Measurements from ENCODE around the gene PTPN13. TPM values are rescaled to one million over a fixed set of nuclear protein-coding genes. Genes with fewer than 3 reads are reported as not detected.
A peak's percentile ranks its signal among the peaks of the same experiment; 100 is the strongest.

The PTPN13 gene, protein sequence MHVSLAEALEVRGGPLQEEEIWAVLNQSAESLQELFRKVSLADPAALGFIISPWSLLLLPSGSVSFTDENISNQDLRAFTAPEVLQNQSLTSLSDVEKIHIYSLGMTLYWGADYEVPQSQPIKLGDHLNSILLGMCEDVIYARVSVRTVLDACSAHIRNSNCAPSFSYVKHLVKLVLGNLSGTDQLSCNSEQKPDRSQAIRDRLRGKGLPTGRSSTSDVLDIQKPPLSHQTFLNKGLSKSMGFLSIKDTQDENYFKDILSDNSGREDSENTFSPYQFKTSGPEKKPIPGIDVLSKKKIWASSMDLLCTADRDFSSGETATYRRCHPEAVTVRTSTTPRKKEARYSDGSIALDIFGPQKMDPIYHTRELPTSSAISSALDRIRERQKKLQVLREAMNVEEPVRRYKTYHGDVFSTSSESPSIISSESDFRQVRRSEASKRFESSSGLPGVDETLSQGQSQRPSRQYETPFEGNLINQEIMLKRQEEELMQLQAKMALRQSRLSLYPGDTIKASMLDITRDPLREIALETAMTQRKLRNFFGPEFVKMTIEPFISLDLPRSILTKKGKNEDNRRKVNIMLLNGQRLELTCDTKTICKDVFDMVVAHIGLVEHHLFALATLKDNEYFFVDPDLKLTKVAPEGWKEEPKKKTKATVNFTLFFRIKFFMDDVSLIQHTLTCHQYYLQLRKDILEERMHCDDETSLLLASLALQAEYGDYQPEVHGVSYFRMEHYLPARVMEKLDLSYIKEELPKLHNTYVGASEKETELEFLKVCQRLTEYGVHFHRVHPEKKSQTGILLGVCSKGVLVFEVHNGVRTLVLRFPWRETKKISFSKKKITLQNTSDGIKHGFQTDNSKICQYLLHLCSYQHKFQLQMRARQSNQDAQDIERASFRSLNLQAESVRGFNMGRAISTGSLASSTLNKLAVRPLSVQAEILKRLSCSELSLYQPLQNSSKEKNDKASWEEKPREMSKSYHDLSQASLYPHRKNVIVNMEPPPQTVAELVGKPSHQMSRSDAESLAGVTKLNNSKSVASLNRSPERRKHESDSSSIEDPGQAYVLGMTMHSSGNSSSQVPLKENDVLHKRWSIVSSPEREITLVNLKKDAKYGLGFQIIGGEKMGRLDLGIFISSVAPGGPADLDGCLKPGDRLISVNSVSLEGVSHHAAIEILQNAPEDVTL (N-terminal part only)
- total RNA-seq = 69.9 TPM
- long read RNA-seq, full-length matches to known transcripts = 2 of 32 reads
- long read RNA-seq, partial matches to known transcripts = 22 of 32 reads
- long read RNA-seq, other reads (novel, unspliced or antisense) = 8 of 32 reads

DNA sequence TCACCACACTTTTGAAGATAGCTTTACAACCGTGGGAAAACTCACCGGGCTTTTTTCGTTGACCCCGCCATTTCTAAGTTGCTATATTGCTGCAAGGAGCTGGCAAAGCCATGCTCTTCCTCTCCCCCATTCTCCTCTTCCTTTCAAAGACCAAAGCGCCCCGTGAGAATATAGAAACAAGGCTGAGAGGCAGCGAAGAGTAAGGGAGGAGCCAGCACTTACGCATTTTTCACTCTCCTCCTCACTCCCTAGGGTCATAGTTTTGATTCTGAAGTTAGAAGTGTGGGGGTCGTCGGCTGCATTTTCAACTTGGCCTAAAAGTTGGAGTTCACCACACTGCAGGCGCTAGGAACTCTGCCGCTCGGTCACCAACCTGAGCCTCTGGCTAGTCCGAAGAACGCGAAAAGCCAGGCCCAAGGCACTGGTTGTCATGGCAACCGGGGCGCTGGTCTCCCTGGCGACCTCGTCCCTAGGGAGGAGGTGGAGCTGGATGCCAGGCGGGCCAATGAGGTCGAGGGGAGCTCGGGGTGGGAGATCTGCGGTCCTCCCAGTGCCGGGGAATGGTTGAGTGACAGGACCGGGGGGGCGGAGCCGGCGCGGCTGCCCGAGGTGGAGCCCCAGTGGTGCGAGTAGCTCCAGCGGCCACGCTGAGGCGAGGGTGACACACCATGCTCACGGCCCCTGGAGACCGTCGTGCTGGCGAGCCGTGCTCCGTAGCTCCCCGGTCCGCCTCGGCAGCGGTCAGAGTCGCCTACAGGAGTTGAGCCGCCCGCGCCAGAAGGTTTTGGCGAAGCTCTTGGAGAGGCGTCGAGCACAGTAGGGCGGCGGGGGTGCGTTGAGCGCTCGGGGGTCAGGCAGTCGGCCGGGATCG, at the start of gene PTPN13:
PTPN13 (plus strand) TSS at position 628 of the 871 bp plus-strand sequence. CDS start 40,942 bp downstream, outside the sequence.
- Histone ChIP-seq H3K36me3 (no peaks in the 10 kb centered on the region), H3K4me1 (no peaks in the 10 kb centered on the region), H3K27ac (peak within 1 kb of the TSS; percentile 86), H3K9me3 (no peaks in the 10 kb centered on the region), H3K4me3 (peak within 1 kb of the TSS; percentile 71), H3K27me3 (no peaks in the 10 kb centered on the region)
- DNase-seq (peak; percentile 99), ATAC-seq (peak; percentile 99)
- TF ChIP-seq, protein P1, sequence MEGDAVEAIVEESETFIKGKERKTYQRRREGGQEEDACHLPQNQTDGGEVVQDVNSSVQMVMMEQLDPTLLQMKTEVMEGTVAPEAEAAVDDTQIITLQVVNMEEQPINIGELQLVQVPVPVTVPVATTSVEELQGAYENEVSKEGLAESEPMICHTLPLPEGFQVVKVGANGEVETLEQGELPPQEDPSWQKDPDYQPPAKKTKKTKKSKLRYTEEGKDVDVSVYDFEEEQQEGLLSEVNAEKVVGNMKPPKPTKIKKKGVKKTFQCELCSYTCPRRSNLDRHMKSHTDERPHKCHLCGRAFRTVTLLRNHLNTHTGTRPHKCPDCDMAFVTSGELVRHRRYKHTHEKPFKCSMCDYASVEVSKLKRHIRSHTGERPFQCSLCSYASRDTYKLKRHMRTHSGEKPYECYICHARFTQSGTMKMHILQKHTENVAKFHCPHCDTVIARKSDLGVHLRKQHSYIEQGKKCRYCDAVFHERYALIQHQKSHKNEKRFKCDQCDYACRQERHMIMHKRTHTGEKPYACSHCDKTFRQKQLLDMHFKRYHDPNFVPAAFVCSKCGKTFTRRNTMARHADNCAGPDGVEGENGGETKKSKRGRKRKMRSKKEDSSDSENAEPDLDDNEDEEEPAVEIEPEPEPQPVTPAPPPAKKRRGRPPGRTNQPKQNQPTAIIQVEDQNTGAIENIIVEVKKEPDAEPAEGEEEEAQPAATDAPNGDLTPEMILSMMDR (IDR thresholded peaks at IDR 0.05) = no peak
- intact Hi-C loops (cut with DNase I) = no loop called here

DNA sequence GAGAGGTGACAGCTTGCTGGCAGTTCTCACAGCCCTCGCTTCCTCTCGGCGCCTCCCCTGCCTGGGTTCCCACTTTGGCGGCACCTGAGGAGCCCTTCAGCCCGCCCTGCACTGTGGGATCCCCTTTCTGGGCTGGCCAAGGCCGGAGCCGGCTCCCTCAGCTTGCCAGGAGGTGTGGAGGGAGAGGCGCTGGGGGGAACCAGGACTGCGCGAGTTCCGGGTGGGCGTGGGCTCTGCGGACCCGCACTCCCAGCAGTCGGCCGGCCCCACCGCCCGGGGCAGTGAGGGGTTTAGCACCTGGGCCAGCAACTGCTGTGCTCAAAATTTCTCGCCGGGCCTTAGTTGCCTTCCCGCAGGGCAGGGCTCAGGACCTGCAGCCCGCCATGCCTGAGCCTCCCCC, 47.0 kb upstream of the PTPN13 start:
- Histone ChIP-seq H3K9me3 (no peaks in the 10 kb centered on the region), H3K4me3 (no peak overlapping the region), H3K36me3 (no peaks in the 10 kb centered on the region), H3K27me3 (no peaks in the 10 kb centered on the region), H3K27ac (no peak overlapping the region), H3K4me1 (no peaks in the 10 kb centered on the region)
- ATAC-seq (no peak), DNase-seq (no peak)
- TF ChIP-seq, protein P1 (IDR thresholded peaks at IDR 0.05) = no peak
- intact Hi-C loops (cut with DNase I) = no loop called here

DNA sequence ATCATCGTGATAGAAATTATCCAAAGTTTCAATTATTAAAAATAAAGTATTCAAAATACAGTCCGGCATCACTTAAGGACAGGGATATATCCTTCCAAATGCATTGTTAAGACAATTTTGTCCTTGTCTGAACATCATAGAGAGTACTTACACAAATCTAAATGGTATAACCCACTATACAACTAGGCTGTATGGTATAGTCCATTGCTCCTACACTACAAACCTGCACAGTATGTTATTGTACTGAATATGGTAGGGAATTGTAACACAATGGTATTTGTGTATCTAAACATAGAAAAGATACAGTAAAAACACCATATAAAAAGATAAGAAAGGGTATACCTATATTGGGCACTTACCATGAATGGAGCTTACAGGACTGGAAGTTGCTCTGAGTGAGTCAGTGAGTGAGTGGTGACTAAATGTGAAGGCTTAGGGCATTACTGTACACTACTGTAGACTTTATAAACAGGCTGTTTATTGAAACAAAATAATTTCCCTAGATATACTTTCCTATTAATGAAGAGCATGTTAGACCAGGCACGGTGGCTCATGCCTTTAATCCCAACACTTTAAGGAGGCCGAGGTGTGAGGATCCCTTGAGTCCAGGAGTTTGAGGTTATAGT, 44.8 kb upstream of the PTPN13 start:
- Histone ChIP-seq H3K36me3 (no peaks in the 10 kb centered on the region), H3K27ac (no peak overlapping the region), H3K9me3 (no peaks in the 10 kb centered on the region), H3K4me1 (no peaks in the 10 kb centered on the region), H3K4me3 (no peak overlapping the region), H3K27me3 (no peaks in the 10 kb centered on the region)
- TF ChIP-seq, protein P1 (IDR thresholded peaks at IDR 0.05) = no peak
- no peak for DNase-seq
- intact Hi-C loops (cut with DNase I) = no loop called here
- no peak for ATAC-seq

DNA sequence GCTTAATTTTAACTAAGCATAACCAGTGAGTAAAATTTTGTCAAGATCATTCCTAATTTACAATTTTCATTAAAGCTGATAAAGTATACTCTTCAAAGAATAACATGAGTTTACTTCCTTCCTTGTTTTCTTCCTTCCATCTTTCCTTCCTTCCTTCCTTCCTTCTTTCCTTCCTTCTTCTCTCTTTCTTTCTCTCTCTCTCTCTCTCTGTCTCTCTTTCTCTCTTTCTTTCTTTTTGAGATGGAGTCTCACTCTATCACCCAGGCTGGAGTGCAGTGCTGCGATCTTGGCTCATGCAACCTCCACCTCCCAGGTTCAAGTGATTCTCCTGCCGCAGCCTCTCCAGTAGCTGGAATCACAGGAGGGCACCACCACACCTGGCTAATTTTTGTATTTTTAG, 42.7 kb upstream of the PTPN13 start:
- TF ChIP-seq, protein P1 (IDR thresholded peaks at IDR 0.05) = no peak
- H3K4me1 ChIP-seq = no peaks in the 10 kb centered on the region
- intact Hi-C loops (cut with DNase I) = no loop called here
- no peaks in the 10 kb centered on the region for H3K36me3 ChIP-seq
- DNase-seq = no peak
- H3K4me3 ChIP-seq = no peak overlapping the region
- no peak for ATAC-seq
- no peak overlapping the region for H3K27ac ChIP-seq
- H3K27me3 ChIP-seq = no peaks in the 10 kb centered on the region
- no peaks in the 10 kb centered on the region for H3K9me3 ChIP-seq

Measured in upper lobe of right lung (tissue), 1 donor.